Activated B cell treated with CpG ODN at 0.5 μM for 24 hours (primary cell): Measurements from ENCODE around the gene PSEN1. TPM values are rescaled to one million over a fixed set of nuclear protein-coding genes. Genes with fewer than 3 reads are reported as not detected.

Experiments used
- ATAC-seq: fragments of 200-7000 bp; cut with Tn5 transposase; one replicate; pipeline ENCODE4 v1.10.0; 2021; ENCODE audit warnings: low read depth, mild to moderate bottlenecking, moderate library complexity
- CTCF ChIA-PET: fragments of 350-600 bp; sonication (Branson Sonifier 250); formaldehyde crosslinking; loops from one replicate; lab custom pipeline; 2021; ENCODE audit warnings: antibody characterized with exemption; lab: Charles Lee
- POLR2A ChIA-PET: fragments of 350-600 bp; sonication (Branson Sonifier 250); formaldehyde crosslinking; loops from one replicate; lab custom pipeline; 2021; ENCODE audit warnings: antibody characterized with exemption; lab: Charles Lee
- DNase-seq: peaks from one replicate; pipeline ENCODE4 v3.0.0; 2022
- H3K27ac Mint-ChIP-seq: one replicate; pipeline ENCODE4 v1.8.0; 2020; ENCODE audit warnings: mixed read lengths
- H3K27me3 Mint-ChIP-seq: one replicate; pipeline ENCODE4 v1.8.0; 2021; ENCODE audit warnings: mixed read lengths
- H3K36me3 Mint-ChIP-seq: one replicate; pipeline ENCODE4 v1.8.0; 2021; ENCODE audit warnings: low read depth, mixed read lengths
- H3K4me1 Mint-ChIP-seq: one replicate; pipeline ENCODE4 v1.8.0; 2021; ENCODE audit warnings: mixed read lengths
- H3K4me3 Mint-ChIP-seq: one replicate; pipeline ENCODE4 v1.8.0; 2020; ENCODE audit warnings: mild to moderate bottlenecking, mixed read lengths
- H3K9me3 Mint-ChIP-seq: one replicate; pipeline ENCODE4 v1.8.0; 2020; ENCODE audit warnings: mixed read lengths
- CTCF ChIP-seq: fragments of 200-600 bp; IDR thresholded peaks from one replicate; pipeline ENCODE4 v1.8.0; 2022; ENCODE audit warnings: antibody characterized with exemption, mild to moderate bottlenecking
- intact Hi-C: fragments of 100-400 bp; cut with micrococcal nuclease; formaldehyde crosslinking; loops from one replicate; pipeline ENCODE4 v1.15.1; 2024
- total RNA-seq: library from RNA; stranded (reverse); gene quantifications from 2 replicates; pipeline ENCODE4 v1.2.3, GENCODE V29; 2022

PSEN1 gene
- total RNA-seq, 1 donor from 2014 or later = 38.6 TPM

- no peak for TF ChIP-seq CTCF
- intact Hi-C loops = no loop called here
- ATAC-seq (no peak), DNase-seq (no peak)
- no peak overlapping the region for H3K27ac Mint-ChIP-seq
- H3K4me3 Mint-ChIP-seq = no peak overlapping the region
- no peaks in the 10 kb centered on the region for H3K9me3 Mint-ChIP-seq
- H3K4me1 Mint-ChIP-seq = no peaks in the 10 kb centered on the region
- ChIA-PET CTCF (no interaction called here), POLR2A (no interaction called here)
- H3K27me3 Mint-ChIP-seq = no peaks in the 10 kb centered on the region
- peaks cover 82% of the 10 kb centered on the region for H3K36me3 Mint-ChIP-seq
Observed at GRCh38 chr14:73198253-73198652, 61.9 kb downstream of the PSEN1 start.

- H3K4me1 Mint-ChIP-seq = no peaks in the 10 kb centered on the region
- DNase-seq (no peak), ATAC-seq (no peak)
- no peak overlapping the region for H3K27ac Mint-ChIP-seq
- intact Hi-C loops = no loop called here
- peaks cover 81% of the 10 kb centered on the region for H3K36me3 Mint-ChIP-seq
- ChIA-PET CTCF (interaction anchor here (0.7 kb wide), 1 partner anchor 61 kb away, joined by 4 read pairs; no protein-coding TSS in a partner anchor), POLR2A (no interaction called here)
- H3K4me3 Mint-ChIP-seq = no peak overlapping the region
- no peaks in the 10 kb centered on the region for H3K27me3 Mint-ChIP-seq
- no peaks in the 10 kb centered on the region for H3K9me3 Mint-ChIP-seq
- no peak for TF ChIP-seq CTCF
Observed at GRCh38 chr14:73203527-73203926, 67.2 kb downstream of the PSEN1 start.

- CTCF ChIA-PET = no interaction called here
- Mint-ChIP-seq H3K36me3 (peaks cover 80% of the 10 kb centered on the region), H3K9me3 (no peaks in the 10 kb centered on the region), H3K4me3 (no peak overlapping the region), H3K27me3 (no peaks in the 10 kb centered on the region), H3K4me1 (no peaks in the 10 kb centered on the region), H3K27ac (no peak overlapping the region)
- no peak for TF ChIP-seq CTCF
- intact Hi-C loops = no loop called here
- DNase-seq (no peak), ATAC-seq (no peak)
- POLR2A ChIA-PET = no interaction called here
Observed at GRCh38 chr14:73207615-73208014, 71.3 kb downstream of the PSEN1 start.

GRCh38 chr14:73208390-73208789, 72.1 kb downstream of the PSEN1 start:
- H3K27me3 Mint-ChIP-seq = no peaks in the 10 kb centered on the region
- no peak for DNase-seq
- H3K27ac Mint-ChIP-seq = no peak overlapping the region
- CTCF ChIA-PET = no interaction called here
- POLR2A ChIA-PET = no interaction called here
- no peak overlapping the region for H3K4me3 Mint-ChIP-seq
- TF ChIP-seq CTCF = no peak
- no peaks in the 10 kb centered on the region for H3K9me3 Mint-ChIP-seq
- intact Hi-C loops = no loop called here
- no peak for ATAC-seq
- H3K4me1 Mint-ChIP-seq = no peaks in the 10 kb centered on the region
- H3K36me3 Mint-ChIP-seq = peaks cover 82% of the 10 kb centered on the region

- no peaks in the 10 kb centered on the region for H3K27me3 Mint-ChIP-seq
- no peak for TF ChIP-seq CTCF
- H3K4me3 Mint-ChIP-seq = no peak overlapping the region
- intact Hi-C loops = no loop called here
- no peaks in the 10 kb centered on the region for H3K9me3 Mint-ChIP-seq
- CTCF ChIA-PET = no interaction called here
- DNase-seq = no peak
- POLR2A ChIA-PET = no interaction called here
- H3K4me1 Mint-ChIP-seq = no peaks in the 10 kb centered on the region
- peaks cover 83% of the 10 kb centered on the region for H3K36me3 Mint-ChIP-seq
- no peak overlapping the region for H3K27ac Mint-ChIP-seq
- ATAC-seq = no peak
Observed at GRCh38 chr14:73208846-73209245, 72.5 kb downstream of the PSEN1 start.
